IPS-18a (cell line): Measurements from ENCODE around the gene GPRIN2.

Source experiments
- H3K27ac ChIP-seq: one replicate; pipeline ENCODE4 v1.5.1; 2013; ENCODE audit warnings: low read length
- H3K27me3 ChIP-seq: one replicate; pipeline ENCODE4 v1.6.1; 2013; ENCODE audit warnings: mild to moderate bottlenecking, low read length; ENCODE audit not compliant: control insufficient read depth, insufficient read depth
- H3K36me3 ChIP-seq: one replicate; pipeline ENCODE4 v1.6.1; 2013; ENCODE audit warnings: low read depth, low read length; ENCODE audit not compliant: control insufficient read depth
- H3K4me1 ChIP-seq: one replicate; pipeline ENCODE4 v1.6.1; 2013; ENCODE audit warnings: low read depth, low read length; ENCODE audit not compliant: control insufficient read depth
- H3K4me3 ChIP-seq: one replicate; pipeline ENCODE4 v1.5.1; 2013; ENCODE audit warnings: low read length
- H3K9ac ChIP-seq: one replicate; pipeline ENCODE4 v1.6.1; 2013; ENCODE audit warnings: mild to moderate bottlenecking, low read length, moderate library complexity
- H3K9me3 ChIP-seq: one replicate; pipeline ENCODE4 v1.6.1; 2013; ENCODE audit warnings: low read depth, low read length; ENCODE audit not compliant: control insufficient read depth

Gene GPRIN2

DNA sequence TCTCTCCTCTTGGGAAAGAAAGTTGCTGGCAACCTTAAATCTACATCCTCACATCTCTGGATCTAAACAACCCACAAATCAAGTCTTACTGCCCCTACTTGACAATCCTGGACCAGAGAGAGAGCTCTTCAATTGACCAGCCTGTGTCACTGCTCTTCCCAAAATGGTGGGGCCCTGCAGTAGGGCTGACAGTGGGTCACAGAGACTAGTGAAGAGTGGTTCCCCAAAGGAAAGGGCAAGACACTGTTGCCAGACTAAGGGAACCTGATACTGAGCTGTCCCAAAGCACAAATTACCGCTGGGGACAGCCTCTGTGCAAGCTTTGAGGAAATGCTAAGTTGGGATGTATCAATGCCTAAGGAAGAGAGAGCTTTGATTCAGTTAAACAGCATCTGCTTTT, 4.5 kb upstream of the GPRIN2 start:
- Histone ChIP-seq H3K9ac (no peak overlapping the region), H3K9me3 (no peaks in the 10 kb centered on the region)

DNA sequence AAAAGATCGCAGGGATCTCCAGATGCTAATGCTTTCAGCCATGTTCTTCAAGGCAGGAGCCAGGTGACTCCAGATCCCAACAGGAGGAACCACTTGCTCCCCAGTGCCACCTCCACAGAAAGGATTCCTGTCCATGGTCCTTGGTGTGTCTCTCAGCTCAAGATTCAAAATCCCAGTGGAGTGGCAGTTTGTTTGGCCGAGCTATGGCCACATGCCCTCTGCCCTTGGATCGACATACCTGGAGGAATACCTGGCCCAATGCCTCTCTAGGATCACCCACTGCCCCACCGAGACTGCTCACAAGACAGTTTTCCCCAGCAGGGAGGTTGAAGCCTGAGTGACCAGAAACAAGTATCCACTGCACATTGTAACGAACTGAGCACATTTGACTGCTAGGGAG, 3.9 kb upstream of the GPRIN2 start:
- no peak overlapping the region for H3K27ac ChIP-seq
- H3K36me3 ChIP-seq = no peaks in the 10 kb centered on the region
- H3K4me1 ChIP-seq = peaks cover 7% of the 10 kb centered on the region
- H3K9me3 ChIP-seq = no peaks in the 10 kb centered on the region
- H3K4me3 ChIP-seq = no peak overlapping the region
- peaks cover 7% of the 10 kb centered on the region for H3K27me3 ChIP-seq
- no peak overlapping the region for H3K9ac ChIP-seq

More for the DNA sequence above, 4.5 kb upstream of the GPRIN2 start:
- peaks cover 7% of the 10 kb centered on the region for H3K27me3 ChIP-seq
- H3K36me3 ChIP-seq = no peaks in the 10 kb centered on the region
- no peak overlapping the region for H3K27ac ChIP-seq
- no peak overlapping the region for H3K4me3 ChIP-seq
- peaks cover 3% of the 10 kb centered on the region for H3K4me1 ChIP-seq

DNA sequence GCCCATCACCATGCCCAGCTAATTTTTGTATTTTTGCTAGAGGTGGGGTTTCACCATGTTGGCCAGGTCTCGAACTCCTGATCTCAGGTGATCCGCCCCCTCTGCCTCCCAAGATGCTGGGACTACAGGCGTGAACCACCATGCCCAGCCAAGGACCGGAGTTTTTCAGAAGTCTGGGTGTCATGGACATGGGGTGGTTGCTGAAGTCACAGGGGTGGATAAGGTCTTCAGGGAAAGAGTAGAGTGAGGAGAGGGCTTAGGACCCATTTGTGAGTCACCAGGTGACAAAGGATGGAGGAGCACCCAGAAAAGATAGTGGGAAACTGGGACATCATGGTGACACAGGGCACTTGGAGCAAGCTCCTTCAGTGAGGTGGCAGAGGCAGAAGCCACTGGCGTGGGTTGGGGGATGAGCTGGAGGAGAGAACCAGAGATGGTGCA, 2.8 kb upstream of the GPRIN2 start:
- peaks cover 11% of the 10 kb centered on the region for H3K4me1 ChIP-seq
- no peaks in the 10 kb centered on the region for H3K36me3 ChIP-seq
- H3K9me3 ChIP-seq = no peaks in the 10 kb centered on the region
- H3K27me3 ChIP-seq = peaks cover 7% of the 10 kb centered on the region
- no peak overlapping the region for H3K9ac ChIP-seq
- no peak overlapping the region for H3K4me3 ChIP-seq
- no peak overlapping the region for H3K27ac ChIP-seq

DNA sequence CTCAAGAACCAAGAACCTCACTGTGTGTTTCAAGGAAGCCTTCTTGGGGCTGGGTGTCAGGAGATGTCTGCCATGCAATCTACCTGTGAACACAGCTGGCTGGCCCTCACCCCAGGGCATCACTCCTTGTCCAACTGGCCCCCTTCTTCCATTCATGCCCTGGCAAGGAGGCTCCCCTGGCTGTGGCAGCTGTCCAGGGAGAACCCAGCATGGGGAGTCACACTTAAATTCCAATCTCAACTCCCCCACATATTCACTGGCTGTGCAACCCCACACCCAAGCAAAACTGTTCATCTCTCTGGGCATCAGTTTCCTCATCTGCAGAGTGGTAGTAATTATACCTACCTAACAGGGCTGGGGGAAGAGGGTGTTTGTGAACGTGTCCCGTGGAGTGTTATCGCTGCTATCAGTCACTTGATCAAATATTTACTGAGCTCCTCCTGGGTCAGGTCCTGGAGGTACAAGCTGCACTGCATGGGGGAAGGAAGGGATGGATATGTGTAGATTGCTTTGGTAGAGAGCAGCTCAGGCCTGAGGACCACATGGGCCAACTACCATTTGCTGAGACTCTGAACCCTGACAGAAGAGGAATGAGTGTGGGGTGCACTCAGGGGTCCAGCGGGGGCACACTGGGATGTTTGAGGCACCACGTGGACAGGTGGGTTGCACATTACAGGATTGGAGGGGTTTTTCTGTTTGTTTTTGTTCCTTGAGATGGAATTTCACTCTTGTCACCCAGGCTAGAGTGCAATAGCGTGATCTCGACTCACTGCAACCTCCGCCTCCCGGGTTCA, 2.1 kb upstream of the GPRIN2 start:
- peaks cover 4% of the 10 kb centered on the region for H3K36me3 ChIP-seq
- no peak overlapping the region for H3K27ac ChIP-seq
- peaks cover 11% of the 10 kb centered on the region for H3K4me1 ChIP-seq
- no peaks in the 10 kb centered on the region for H3K9me3 ChIP-seq
- H3K4me3 ChIP-seq = no peak overlapping the region
- no peak overlapping the region for H3K9ac ChIP-seq
- peaks cover 7% of the 10 kb centered on the region for H3K27me3 ChIP-seq

DNA sequence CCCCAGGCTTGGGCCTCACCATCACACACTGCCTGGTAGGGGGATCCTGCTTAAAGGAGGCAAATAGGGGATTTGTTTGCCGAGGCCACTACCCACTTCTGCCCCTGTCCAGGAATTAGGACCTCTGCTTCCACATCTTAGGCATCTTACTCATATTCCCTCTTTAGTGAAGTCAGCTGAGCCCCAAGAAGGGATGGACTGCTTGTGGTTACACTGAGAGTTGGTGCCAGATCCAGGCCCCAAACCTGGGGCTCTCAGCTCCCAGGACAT, 1.6 kb upstream of the GPRIN2 start:
- H3K36me3 ChIP-seq = peaks cover 7% of the 10 kb centered on the region
- H3K4me3 ChIP-seq = no peak overlapping the region
- peaks cover 11% of the 10 kb centered on the region for H3K4me1 ChIP-seq
- H3K27me3 ChIP-seq = peaks cover 7% of the 10 kb centered on the region
- H3K9ac ChIP-seq = no peak overlapping the region
- no peaks in the 10 kb centered on the region for H3K9me3 ChIP-seq
- H3K27ac ChIP-seq = no peak overlapping the region

DNA sequence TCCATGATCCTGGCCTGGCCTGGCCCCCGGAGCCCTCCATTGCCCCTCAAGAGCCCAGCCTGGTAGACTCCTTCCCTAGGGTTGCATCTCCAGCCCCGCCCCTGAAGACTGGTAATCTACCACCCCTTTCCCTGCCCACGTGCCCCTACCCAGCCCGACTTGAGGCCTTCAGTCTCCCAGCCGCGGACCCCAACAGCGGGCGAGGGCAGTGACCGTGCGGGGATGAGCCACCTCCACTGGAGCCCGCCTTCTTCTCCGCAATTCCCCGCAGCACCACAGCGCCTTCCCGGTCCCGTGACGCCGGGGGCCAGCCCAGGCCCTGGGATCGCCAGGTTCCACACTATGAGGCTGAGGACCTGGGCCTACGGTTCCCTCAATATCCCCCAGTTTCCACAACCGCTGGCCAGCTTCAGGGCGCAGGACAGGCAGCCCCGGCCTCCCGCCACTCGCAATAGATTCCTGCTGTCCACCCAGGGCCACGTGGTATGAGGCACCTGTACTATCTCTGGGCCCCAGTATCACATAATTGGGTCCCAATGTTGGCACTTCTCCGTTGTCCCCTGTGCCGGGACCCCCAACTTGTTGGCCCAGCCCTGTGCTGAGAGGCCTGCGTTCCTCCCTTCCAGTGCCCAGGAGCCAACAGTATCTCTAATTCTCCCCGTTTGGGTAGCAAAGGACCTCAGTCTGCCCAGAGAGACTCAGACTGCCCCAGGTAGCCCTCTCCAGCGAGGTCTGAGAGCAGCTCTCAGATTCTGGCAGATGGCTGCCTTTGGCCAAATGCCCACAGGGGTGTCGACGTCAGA, 1.1 kb upstream of the GPRIN2 start:
- peaks cover 11% of the 10 kb centered on the region for H3K4me1 ChIP-seq
- H3K27me3 ChIP-seq = peaks cover 7% of the 10 kb centered on the region
- peak overlapping the region; percentile 78 for H3K4me3 ChIP-seq
- peaks cover 7% of the 10 kb centered on the region for H3K36me3 ChIP-seq
- no peak overlapping the region for H3K9ac ChIP-seq
- H3K27ac ChIP-seq = no peak overlapping the region
- no peaks in the 10 kb centered on the region for H3K9me3 ChIP-seq

DNA sequence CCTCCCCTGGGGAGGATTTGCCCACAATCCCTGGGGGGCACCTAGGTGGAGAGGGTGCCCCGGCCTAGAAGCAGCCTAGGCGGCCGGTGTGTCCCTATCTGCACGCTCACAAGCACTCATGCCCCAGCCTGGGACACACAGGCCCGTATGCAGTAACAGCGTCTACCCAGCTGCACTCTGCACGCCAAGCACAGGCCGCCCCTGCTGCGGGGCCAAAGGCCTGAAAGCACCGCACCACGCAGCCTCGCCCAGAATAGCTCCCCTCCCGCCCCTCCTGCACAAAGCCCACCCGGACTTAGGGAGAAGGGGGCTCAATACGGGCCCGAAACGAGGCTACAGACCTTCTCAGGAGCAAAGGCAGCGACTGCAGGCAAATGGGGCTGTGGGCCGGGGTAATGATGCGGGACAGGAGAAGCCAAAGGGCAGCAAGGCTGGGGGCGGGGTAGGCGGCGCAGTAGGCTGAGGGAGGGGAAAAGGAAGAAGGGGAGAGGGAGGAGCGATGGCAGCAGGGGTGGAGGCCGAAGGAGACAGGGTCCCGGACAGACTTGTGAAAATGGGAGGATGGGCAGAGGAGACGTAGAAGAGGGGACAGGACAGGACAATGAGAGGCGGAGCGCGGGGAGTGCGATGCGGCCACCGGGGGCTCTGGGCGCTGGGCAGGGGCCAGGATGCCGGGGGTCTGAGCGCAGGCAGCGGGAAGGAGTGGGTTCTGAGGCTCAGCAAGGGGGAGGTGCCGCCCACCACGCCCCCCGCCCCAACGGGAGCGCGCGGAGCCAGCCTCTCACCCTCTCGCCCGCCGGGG, 544 bp downstream of the GPRIN2 start:
- H3K4me3 ChIP-seq = peak overlapping the region; percentile 78
- no peak overlapping the region for H3K27ac ChIP-seq
- H3K9ac ChIP-seq = peak overlapping the region; percentile 37
- H3K4me1 ChIP-seq = peaks cover 11% of the 10 kb centered on the region
- no peaks in the 10 kb centered on the region for H3K9me3 ChIP-seq
- peaks cover 7% of the 10 kb centered on the region for H3K27me3 ChIP-seq
- H3K36me3 ChIP-seq = peaks cover 15% of the 10 kb centered on the region

DNA sequence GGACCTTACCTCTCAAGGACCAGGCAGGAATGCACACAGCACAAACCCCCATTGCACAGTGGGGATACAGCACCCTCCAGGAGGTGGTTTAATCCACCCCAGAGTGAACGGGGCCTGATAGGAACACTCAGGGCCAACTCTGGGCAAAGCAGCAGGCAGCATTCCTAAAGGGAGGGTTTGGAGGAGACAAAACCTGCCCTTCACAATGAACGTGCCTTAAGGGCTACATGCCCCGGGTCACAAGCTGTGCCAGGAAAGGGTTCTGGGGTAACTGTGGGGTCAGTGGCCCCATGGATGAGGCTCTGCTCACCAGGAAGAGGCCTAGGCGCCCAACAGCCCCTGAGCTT, 1.1 kb downstream of the GPRIN2 start:
- Histone ChIP-seq H3K4me3 (peak overlapping the region; percentile 78), H3K9me3 (no peaks in the 10 kb centered on the region), H3K27ac (no peak overlapping the region), H3K36me3 (peaks cover 15% of the 10 kb centered on the region), H3K4me1 (peaks cover 11% of the 10 kb centered on the region), H3K27me3 (peaks cover 7% of the 10 kb centered on the region), H3K9ac (peak overlapping the region; percentile 37)

DNA sequence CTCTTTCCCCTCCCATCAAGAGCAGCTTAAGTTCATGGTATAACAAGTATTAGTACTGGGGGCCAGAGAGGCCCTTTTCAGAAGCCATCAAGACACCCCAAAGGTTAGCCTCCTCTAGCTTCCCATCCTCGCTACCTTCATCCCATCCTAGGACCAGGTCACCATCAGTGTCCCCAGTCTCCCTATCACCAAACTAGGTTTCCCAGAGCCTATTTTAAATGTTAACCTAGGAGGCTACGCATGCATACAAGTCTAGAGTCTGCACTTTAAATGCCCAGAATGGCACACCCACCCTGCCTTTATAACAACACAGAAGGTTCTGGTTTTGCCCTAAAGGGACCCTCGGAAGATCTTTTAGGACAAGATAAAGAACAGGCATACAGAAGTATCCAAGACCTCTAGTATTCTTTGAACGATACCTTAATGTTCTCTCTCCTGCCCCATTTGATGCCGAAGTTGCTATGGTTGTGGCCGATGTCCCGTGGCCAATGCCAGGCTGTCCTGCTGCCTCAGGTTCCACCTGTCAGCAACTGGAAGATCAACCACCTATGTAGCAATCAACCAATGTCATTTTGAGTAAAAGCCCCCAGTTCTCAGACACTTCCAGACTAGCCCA, 2.2 kb downstream of the GPRIN2 start:
- H3K36me3 ChIP-seq = peaks cover 22% of the 10 kb centered on the region
- no peaks in the 10 kb centered on the region for H3K9me3 ChIP-seq
- H3K4me3 ChIP-seq = no peak overlapping the region
- H3K27ac ChIP-seq = no peak overlapping the region
- peaks cover 11% of the 10 kb centered on the region for H3K4me1 ChIP-seq
- peaks cover 7% of the 10 kb centered on the region for H3K27me3 ChIP-seq
- no peak overlapping the region for H3K9ac ChIP-seq

DNA sequence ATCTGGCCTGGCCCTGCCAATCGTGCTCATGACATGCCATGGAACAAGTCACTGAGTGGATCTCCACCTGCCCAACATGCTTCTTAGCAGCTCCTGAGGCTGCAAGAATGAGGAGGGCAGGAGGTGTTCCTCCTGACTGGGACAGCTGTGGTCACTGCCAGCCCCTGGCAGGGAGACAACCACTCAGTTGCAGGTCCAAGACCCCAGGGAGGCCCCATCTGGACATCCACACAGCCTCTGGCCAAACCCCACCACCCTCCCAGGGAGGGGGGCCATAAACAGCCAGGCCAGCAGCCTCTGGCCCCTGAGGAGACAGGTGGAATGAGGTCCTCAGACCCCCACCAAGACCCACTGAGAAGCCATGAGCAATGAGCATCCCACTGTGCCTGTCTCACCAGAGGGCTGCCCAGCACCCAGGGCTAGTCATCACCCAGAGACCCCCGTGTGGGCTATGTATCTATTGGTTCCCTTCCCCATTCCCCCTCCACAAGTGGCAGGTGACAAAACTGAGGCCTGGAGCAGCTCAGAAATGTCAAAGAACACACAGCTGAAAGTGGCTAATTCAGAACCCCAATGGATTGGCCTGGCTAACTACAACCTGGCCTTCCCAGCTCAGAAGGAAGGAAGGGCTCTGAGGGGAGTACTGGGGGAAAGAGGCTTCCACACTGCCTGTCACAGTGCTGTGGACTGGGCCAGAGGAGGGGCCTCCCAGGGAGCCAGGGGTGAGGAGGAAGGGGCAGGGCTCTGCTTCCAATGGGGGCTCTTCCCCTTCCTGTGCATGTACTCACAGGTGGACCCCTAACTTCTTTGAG, 3.0 kb downstream of the GPRIN2 start:
- Histone ChIP-seq H3K27me3 (peaks cover 7% of the 10 kb centered on the region), H3K27ac (no peak overlapping the region), H3K4me1 (peaks cover 11% of the 10 kb centered on the region), H3K9ac (no peak overlapping the region), H3K4me3 (no peak overlapping the region), H3K36me3 (peaks cover 22% of the 10 kb centered on the region), H3K9me3 (no peaks in the 10 kb centered on the region)
